ENCODE data around the gene CHMP4B. TPM values are rescaled to one million over a fixed set of nuclear protein-coding genes. Genes with fewer than 3 reads are reported as not detected.

CHMP4B gene
- total RNA-seq, 2 experiments from 2014 or later = 44.2 to 49.3 TPM

- ChIA-PET POLR2A (interaction anchor here (1.9 kb wide), 1 partner anchor 15 kb away, joined by 5 read pairs; the partner anchor contains the start of gene CHMP4B), CTCF (interaction anchor here (1.1 kb wide), 1 partner anchor 286 kb away, joined by 3 read pairs; no protein-coding TSS in a partner anchor)
- no peak for TF ChIP-seq CTCF (IDR thresholded peaks at IDR 0.05)
- Histone ChIP-seq H3K36me3 (ENCODE audit: insufficient read depth, low read length) (peaks cover 3% of the 10 kb centered on the region), H3K4me3 (ENCODE audit: low read length) (no peak overlapping the region), H3K9me3 (ENCODE audit: control insufficient read depth in 1 of 2, insufficient read depth in 1 of 2, low read length in 2 of 2) (no peaks in the 10 kb centered on the region), H3K27ac (ENCODE audit: low read depth in 1 of 2, low read length in 2 of 2) (no peak overlapping the region), H3K27me3 (ENCODE audit: control insufficient read depth in 1 of 2, insufficient read depth in 2 of 2, low read length in 2 of 2) (no peaks in the 10 kb centered on the region), H3K4me1 (ENCODE audit: insufficient read depth, low read length) (peaks cover 38% of the 10 kb centered on the region)
- DNase-seq (no peak), ATAC-seq (ENCODE audit: poor library complexity) (no peak)
- intact Hi-C loops (cut with DNase I, micrococcal nuclease) = no loop called here
- Mint-ChIP-seq H3K27ac (peak overlapping the region; percentile 26), H3K36me3 (ENCODE audit: low read depth) (peaks cover 6% of the 10 kb centered on the region), H3K9me3 (no peaks in the 10 kb centered on the region), H3K4me1 (ENCODE audit: low read depth) (peaks cover 74% of the 10 kb centered on the region), H3K27me3 (no peaks in the 10 kb centered on the region), H3K4me3 (no peak overlapping the region)
Measured at GRCh38 chr20:33826270-33826897, 15.2 kb downstream of the CHMP4B start.

GRCh38 chr20:33827109-33827508 is 16.0 kb downstream of the CHMP4B start:
- H3K4me3 ChIP-seq (ENCODE audit: low read length) = no peak overlapping the region
- POLR2A ChIA-PET = interaction anchor here (1.9 kb wide), 1 partner anchor 16 kb away, joined by 5 read pairs; the partner anchor contains the start of gene CHMP4B
- Mint-ChIP-seq H3K27me3 (no peaks in the 10 kb centered on the region), H3K27ac (peak overlapping the region; percentile 26), H3K9me3 (no peaks in the 10 kb centered on the region), H3K4me1 (ENCODE audit: low read depth) (peaks cover 72% of the 10 kb centered on the region), H3K36me3 (ENCODE audit: low read depth) (peaks cover 13% of the 10 kb centered on the region), H3K4me3 (no peak overlapping the region)
- H3K9me3 ChIP-seq (ENCODE audit: control insufficient read depth in 1 of 2, insufficient read depth in 1 of 2, low read length in 2 of 2) = no peaks in the 10 kb centered on the region
- CTCF ChIA-PET = interaction anchor here (1.1 kb wide), 1 partner anchor 286 kb away, joined by 3 read pairs; no protein-coding TSS in a partner anchor
- no peaks in the 10 kb centered on the region for H3K27me3 ChIP-seq (ENCODE audit: control insufficient read depth in 1 of 2, insufficient read depth in 2 of 2, low read length in 2 of 2)
- no peak for TF ChIP-seq CTCF (IDR thresholded peaks at IDR 0.05)
- DNase-seq (no peak), ATAC-seq (ENCODE audit: poor library complexity) (no peak)
- H3K36me3 ChIP-seq (ENCODE audit: insufficient read depth, low read length) = peaks cover 3% of the 10 kb centered on the region
- peaks cover 38% of the 10 kb centered on the region for H3K4me1 ChIP-seq (ENCODE audit: insufficient read depth, low read length)
- intact Hi-C loops (cut with DNase I, micrococcal nuclease) = no loop called here
- no peak overlapping the region for H3K27ac ChIP-seq (ENCODE audit: low read depth in 1 of 2, low read length in 2 of 2)

GRCh38 chr20:33827634-33828325 is 16.6 kb downstream of the CHMP4B start:
- H3K4me1 Mint-ChIP-seq (ENCODE audit: low read depth) = peaks cover 67% of the 10 kb centered on the region
- Histone ChIP-seq H3K9me3 (ENCODE audit: control insufficient read depth in 1 of 2, insufficient read depth in 1 of 2, low read length in 2 of 2) (no peaks in the 10 kb centered on the region), H3K4me1 (ENCODE audit: insufficient read depth, low read length) (peaks cover 35% of the 10 kb centered on the region), H3K27ac (ENCODE audit: low read depth in 1 of 2, low read length in 2 of 2) (no peak overlapping the region), H3K27me3 (ENCODE audit: control insufficient read depth in 1 of 2, insufficient read depth in 2 of 2, low read length in 2 of 2) (no peaks in the 10 kb centered on the region), H3K36me3 (ENCODE audit: insufficient read depth, low read length) (peaks cover 3% of the 10 kb centered on the region), H3K4me3 (ENCODE audit: low read length) (no peak overlapping the region)
- DNase-seq (no peak), ATAC-seq (ENCODE audit: poor library complexity) (no peak)
- peak overlapping the region; percentile 26 for H3K27ac Mint-ChIP-seq
- H3K27me3 Mint-ChIP-seq = no peaks in the 10 kb centered on the region
- H3K4me3 Mint-ChIP-seq = no peak overlapping the region
- no peaks in the 10 kb centered on the region for H3K9me3 Mint-ChIP-seq
- POLR2A ChIA-PET = no interaction called here
- CTCF ChIA-PET = no interaction called here
- no peak for TF ChIP-seq CTCF (IDR thresholded peaks at IDR 0.05)
- intact Hi-C loops (cut with DNase I, micrococcal nuclease) = no loop called here
- peaks cover 18% of the 10 kb centered on the region for H3K36me3 Mint-ChIP-seq (ENCODE audit: low read depth)
